CD4-positive, alpha-beta T cell treated with Interleukin-17A for 1 hour (primary cell): Measurements from ENCODE around the gene AAMDC.
A peak's percentile ranks its signal among the peaks of the same experiment; 100 is the strongest.

Experiments used
- DNase-seq: peaks from one replicate; pipeline ENCODE4 v3.0.0-alpha.2; 2020

Gene AAMDC

GRCh38 chr11:77820565-77821348 is at the start of gene AAMDC, which contains the start of gene RSF1:
Gene AAMDC, plus strand, starts transcription at chr11:77821144. Its CDS starts 21,353 bp downstream, at chr11:77842497.
Gene RSF1, minus strand, starts transcription at chr11:77820722. Its CDS starts 8 bp downstream, at chr11:77820714.
- peak; percentile 98 for DNase-seq

GRCh38 chr11:77775936-77776335 is 45.0 kb upstream of the AAMDC start:
- DNase-seq = no peak

- peak; percentile 61 for DNase-seq
Observed at GRCh38 chr11:77776455-77776854, 44.5 kb upstream of the AAMDC start.

- DNase-seq = no peak
Observed at GRCh38 chr11:77778118-77778517, 42.8 kb upstream of the AAMDC start.

- no peak for DNase-seq
Observed at GRCh38 chr11:77778549-77778948, 42.4 kb upstream of the AAMDC start.

GRCh38 chr11:77779935-77780334 is 41.0 kb upstream of the AAMDC start:
- DNase-seq = no peak

GRCh38 chr11:77783025-77783424 is 37.9 kb upstream of the AAMDC start:
- DNase-seq = no peak

- DNase-seq = no peak
Observed at GRCh38 chr11:77784572-77784971, 36.4 kb upstream of the AAMDC start.

GRCh38 chr11:77789061-77789730 is 31.7 kb upstream of the AAMDC start:
- DNase-seq = no peak

- no peak for DNase-seq
Observed at GRCh38 chr11:77789731-77790476, 31.0 kb upstream of the AAMDC start.

- no peak for DNase-seq
Observed at GRCh38 chr11:77791301-77791700, 29.6 kb upstream of the AAMDC start.

- DNase-seq = no peak
Observed at GRCh38 chr11:77793972-77794371, 27.0 kb upstream of the AAMDC start.

GRCh38 chr11:77799338-77799737 is 21.6 kb upstream of the AAMDC start:
- no peak for DNase-seq

- no peak for DNase-seq
Observed at GRCh38 chr11:77800449-77800848, 20.5 kb upstream of the AAMDC start.

- no peak for DNase-seq
Observed at GRCh38 chr11:77801477-77801876, 19.5 kb upstream of the AAMDC start.

- no peak for DNase-seq
Observed at GRCh38 chr11:77806415-77806814, 14.5 kb upstream of the AAMDC start.

- DNase-seq = no peak
Observed at GRCh38 chr11:77806993-77807392, 14.0 kb upstream of the AAMDC start.

- no peak for DNase-seq
Observed at GRCh38 chr11:77813256-77813655, 7.7 kb upstream of the AAMDC start.

- no peak for DNase-seq
Observed at GRCh38 chr11:77814848-77815247, 6.1 kb upstream of the AAMDC start.

- no peak for DNase-seq
Observed at GRCh38 chr11:77815459-77815858, 5.5 kb upstream of the AAMDC start.

- peak; percentile 87 for DNase-seq
Observed at GRCh38 chr11:77819411-77819920, 1.5 kb upstream of the AAMDC start.

GRCh38 chr11:77819921-77820564 is 901 bp upstream of the AAMDC start:
- DNase-seq = peak; percentile 50

- DNase-seq = peak; percentile 7
Observed at GRCh38 chr11:77821349-77821851, 456 bp downstream of the AAMDC start.
